Head of caudate nucleus (tissue), 42 donors: ENCODE measurements around the gene ADD2.
A peak's percentile ranks its signal among the peaks of the same experiment; 100 is the strongest.
"Not testable (repeated sequence)": the region's sequence is repeated elsewhere in the genome, so short reads cannot be mapped to it uniquely, and the experiment has no call there.

Experiments used
- DNase-seq, 42 donors: peaks; one replicate each; pipeline versions ENCODE4 v3.0.0 to v3.0.0-alpha.2; 2020 to 2021; ENCODE audit warnings: mixed read lengths in 7 of 42
- intact Hi-C: fragments of 100-400 bp; cut with DNase I; formaldehyde crosslinking; loops from one replicate; pipeline ENCODE4 v1.15.0; 2022

Gene ADD2

GRCh38 chr2:70767699-70768589 lies at the start of gene ADD2:
Gene ADD2 (minus strand): TSS chr2:70768200. CDS start chr2:70706408, 61,792 bp downstream.
- DNase-seq, result peak in 40 of 42 donors; percentile 20 to 77 (median 58)

GRCh38 chr2:70817284-70817954 lies 49.4 kb upstream of the ADD2 start:
- intact Hi-C loops, result no loop called here
- DNase-seq, result no peak

More at GRCh38 chr2:70767699-70768589, at the start of gene ADD2:
- intact Hi-C loops, result no loop called here

- intact Hi-C loops, result no loop called here
- no peak for DNase-seq
Measured at GRCh38 chr2:70816726-70817125, 48.7 kb upstream of the ADD2 start.

- intact Hi-C loops, result no loop called here
- no peak for DNase-seq
Measured at GRCh38 chr2:70808983-70809958, 41.3 kb upstream of the ADD2 start.

- intact Hi-C loops, result no loop called here
- no peak for DNase-seq
Measured at GRCh38 chr2:70807828-70808118, 39.8 kb upstream of the ADD2 start.

- DNase-seq, result no peak
- intact Hi-C loops, result no loop called here
Measured at GRCh38 chr2:70807102-70807827, 39.3 kb upstream of the ADD2 start.

GRCh38 chr2:70806620-70807019 lies 38.6 kb upstream of the ADD2 start:
- intact Hi-C loops, result no loop called here
- no peak for DNase-seq

- no peak for DNase-seq
- intact Hi-C loops, result no loop called here
Measured at GRCh38 chr2:70806013-70806412, 38.0 kb upstream of the ADD2 start.

GRCh38 chr2:70801607-70802263 lies 33.7 kb upstream of the ADD2 start:
- intact Hi-C loops, result no loop called here
- DNase-seq, result no peak

- no peak for DNase-seq
- intact Hi-C loops, result loop anchor here (10.0 kb wide), 1 partner anchor 75 kb away; no protein-coding TSS in a partner anchor
Measured at GRCh38 chr2:70799706-70800105, 31.7 kb upstream of the ADD2 start.

GRCh38 chr2:70797996-70798395 lies 30.0 kb upstream of the ADD2 start:
- intact Hi-C loops, result loop anchor here (10.0 kb wide), 1 partner anchor 77 kb away; no protein-coding TSS in a partner anchor
- not testable (repeated sequence) for DNase-seq

GRCh38 chr2:70797506-70797905 lies 29.5 kb upstream of the ADD2 start:
- intact Hi-C loops, result loop anchor here (10.0 kb wide), 1 partner anchor 77 kb away; no protein-coding TSS in a partner anchor
- no peak for DNase-seq

- intact Hi-C loops, result loop anchor here (10.0 kb wide), 1 partner anchor 79 kb away; no protein-coding TSS in a partner anchor
- DNase-seq, result no peak
Measured at GRCh38 chr2:70796262-70796661, 28.3 kb upstream of the ADD2 start.

GRCh38 chr2:70795164-70795995 lies 27.4 kb upstream of the ADD2 start:
- DNase-seq, result no peak
- intact Hi-C loops, result loop anchor here (10.0 kb wide), 1 partner anchor 79 kb away; no protein-coding TSS in a partner anchor

- intact Hi-C loops, result loop anchor here (10.0 kb wide), 1 partner anchor 81 kb away; no protein-coding TSS in a partner anchor
- DNase-seq, result no peak
Measured at GRCh38 chr2:70793450-70793849, 25.4 kb upstream of the ADD2 start.

- peak in 1 of 42 donors; percentile 3 for DNase-seq
- intact Hi-C loops, result loop anchor here (10.0 kb wide), 1 partner anchor 85 kb away; no protein-coding TSS in a partner anchor
Measured at GRCh38 chr2:70790136-70790828, 22.3 kb upstream of the ADD2 start, which contains the start of gene FIGLA. Gene FIGLA (minus strand): TSS chr2:70790643. CDS start chr2:70790638, 5 bp downstream.
